GM20431 (cell line): ENCODE results near the gene TBC1D22B.

ENCODE experiments used
- in situ Hi-C: fragments of 300-500 bp; cut with MseI, MboI; formaldehyde crosslinking; loops from one replicate; pipeline ENCODE4 v1.15.0; 2020; ENCODE audit warnings: low sequenced_read_pairs; ENCODE audit not compliant: unreplicated experiment

TBC1D22B gene

GRCh38 chr6:37347177-37347576, 89.6 kb downstream of the TBC1D22B start:
- in situ Hi-C loops = no loop called here

GRCh38 chr6:37347670-37348111, 90.1 kb downstream of the TBC1D22B start:
- in situ Hi-C loops = no loop called here

DNA sequence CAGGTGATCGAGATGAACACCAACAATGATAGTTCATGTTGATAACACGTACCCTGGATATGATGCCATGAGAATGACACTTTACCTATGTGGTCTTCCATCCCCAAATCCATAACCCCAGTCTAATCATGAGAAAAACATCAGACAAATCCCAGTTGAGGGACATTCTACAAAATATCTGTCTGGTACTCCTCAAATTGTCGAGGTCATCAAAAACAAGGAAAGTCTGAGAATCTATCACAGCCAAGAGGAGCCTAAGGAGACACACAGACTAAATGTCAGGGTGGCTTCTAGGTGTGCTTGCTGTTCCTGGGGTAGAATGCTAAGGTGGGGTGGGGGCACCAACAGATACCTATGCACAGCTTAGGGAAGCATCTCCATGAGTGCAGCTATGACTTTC, 93.5 kb downstream of the TBC1D22B start:
- in situ Hi-C loops = no loop called here

DNA sequence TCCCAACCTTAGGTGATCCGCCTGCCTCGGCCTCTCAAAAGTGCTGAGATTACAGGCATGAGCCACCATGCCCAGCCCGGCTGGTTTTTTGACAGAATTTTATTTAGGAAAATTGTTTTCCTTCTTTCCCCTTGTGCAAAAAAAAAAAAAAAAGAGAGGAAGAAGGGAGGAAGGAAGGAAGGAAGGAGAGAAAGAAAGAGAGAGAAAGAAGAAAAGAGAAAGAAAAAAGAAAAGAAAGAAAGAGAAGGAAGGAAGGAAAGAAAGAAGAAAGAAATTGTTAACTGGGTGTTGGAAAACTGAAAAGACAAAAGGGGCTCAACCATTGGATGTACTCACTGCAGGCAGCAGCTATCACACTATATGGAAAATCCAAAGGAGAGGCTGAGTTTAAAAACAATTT, 94.8 kb downstream of the TBC1D22B start:
- in situ Hi-C loops = no loop called here

GRCh38 chr6:37353761-37354525, 96.4 kb downstream of the TBC1D22B start, which contains the start of gene RNF8:
TSS of gene RNF8 (plus strand) at chr6:37353983. CDS start at chr6:37354165, 182 bp downstream.
- in situ Hi-C loops = no loop called here

DNA sequence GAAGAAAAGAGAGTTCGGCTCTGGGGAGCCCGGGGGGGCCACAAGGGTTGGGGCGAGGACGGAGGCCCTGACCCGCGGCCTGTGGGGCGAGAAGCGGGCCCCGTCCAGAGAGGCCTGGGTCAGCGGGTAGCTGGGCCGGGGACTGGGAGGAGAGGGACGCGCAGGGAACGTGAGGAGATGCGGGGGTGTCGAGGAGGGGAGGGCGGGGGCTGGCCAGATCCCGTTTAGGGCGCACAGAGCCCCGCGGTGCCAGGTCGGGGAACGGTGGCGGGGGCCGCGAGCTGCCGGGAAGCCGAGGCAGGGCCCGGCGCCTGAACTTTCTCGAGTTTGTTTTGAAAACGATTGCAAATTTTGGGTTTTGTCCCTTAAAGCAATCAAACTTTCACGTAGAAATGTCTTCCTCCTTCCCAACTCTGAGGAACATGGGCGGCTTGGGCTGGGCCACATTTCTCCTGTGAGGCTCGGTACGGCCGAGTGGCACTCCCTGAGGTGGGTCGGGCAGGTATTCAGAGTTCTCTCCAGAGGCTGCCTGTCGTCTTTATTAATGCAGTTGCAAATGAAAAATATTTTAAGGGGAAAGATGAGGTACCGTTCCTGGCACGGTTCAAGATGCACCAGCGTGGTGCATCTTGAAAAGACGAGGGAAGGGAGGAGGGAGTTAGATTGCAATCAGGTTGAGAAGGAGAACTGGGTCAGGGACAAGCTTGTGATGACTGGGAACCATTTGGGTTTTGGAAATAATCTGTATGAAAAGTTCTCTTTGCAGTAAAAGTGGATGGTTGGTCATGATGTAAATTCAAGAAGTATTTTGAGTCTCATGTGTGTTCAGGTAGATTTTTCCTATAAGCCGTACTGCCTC, 97.2 kb downstream of the TBC1D22B start:
- in situ Hi-C loops = no loop called here

DNA sequence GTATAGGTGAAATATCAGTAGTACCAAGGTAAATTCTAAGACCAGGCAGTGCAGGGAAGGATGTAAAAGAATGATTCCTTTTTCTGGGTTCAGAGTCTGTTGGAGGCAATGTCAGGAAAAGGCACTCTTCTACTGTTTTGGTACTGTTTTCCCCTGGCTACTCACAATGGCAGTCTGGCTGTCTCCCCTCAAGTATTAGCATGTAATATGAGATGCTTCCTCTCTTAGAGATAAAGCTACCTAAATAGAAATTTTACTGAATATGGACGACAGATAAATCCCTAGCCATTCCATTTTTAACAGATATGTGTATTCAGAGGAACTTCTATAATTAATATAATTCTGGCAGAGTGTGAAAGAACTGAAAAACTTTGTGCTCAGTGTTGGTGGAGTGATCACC, 99.7 kb downstream of the TBC1D22B start:
- in situ Hi-C loops = no loop called here

DNA sequence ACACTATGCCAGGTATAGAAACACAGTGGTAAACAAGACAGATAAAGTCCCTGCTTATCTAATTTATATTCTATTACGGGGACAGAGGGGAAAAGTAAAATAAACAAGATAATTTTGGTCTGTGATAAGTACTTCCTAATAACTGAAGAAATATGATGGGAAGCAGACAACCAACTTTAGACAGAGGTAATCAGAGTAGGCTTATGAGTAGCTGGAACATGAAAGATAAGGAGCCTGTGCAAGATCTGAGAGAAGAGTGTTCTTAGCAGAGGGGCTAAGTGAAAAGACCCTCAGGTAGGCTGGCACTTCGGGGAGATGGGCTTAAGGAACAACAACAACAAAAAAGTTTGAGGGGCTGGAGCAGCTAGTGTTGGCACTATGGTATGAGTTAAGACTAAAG, 100.3 kb downstream of the TBC1D22B start:
- in situ Hi-C loops = no loop called here

DNA sequence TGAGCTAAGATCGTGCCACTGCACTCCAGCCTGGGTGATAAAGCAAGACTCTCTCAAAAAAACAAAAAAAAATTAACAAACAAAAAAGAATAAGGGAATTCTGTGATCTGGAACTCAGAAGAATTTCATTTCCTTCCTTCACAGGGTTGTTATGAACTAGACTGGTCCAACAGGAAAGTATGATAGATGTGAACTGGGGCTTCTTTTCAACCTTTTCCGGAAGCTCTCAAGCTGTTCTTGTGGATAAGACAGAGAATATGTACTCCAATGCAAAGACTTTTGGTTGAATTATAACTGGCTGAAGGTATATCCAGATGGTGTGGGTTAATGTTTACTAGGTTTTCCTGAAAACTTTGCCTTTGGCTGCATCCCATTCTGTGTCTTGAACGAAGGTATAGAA, 101.5 kb downstream of the TBC1D22B start:
- in situ Hi-C loops = no loop called here

GRCh38 chr6:37362101-37362828, 104.7 kb downstream of the TBC1D22B start:
- in situ Hi-C loops = no loop called here

DNA sequence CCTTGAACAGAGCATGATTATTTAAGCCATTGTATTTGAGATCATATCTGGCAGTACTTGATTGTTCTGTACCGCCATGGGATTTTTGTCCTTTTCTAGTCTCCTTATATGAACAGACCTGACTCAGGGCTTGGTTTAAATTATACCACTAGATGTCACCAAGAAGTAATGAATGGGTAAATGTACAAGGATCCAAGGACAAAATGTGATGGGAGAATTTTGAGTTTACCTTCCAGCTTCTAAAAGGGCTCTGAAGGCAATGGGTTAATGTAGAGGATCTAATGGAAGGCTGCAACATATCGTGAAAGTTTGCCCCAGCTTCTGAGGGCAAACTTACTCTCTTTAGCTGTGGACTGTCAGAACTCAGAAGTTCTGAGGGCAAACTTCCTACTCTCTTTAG, 108.2 kb downstream of the TBC1D22B start:
- in situ Hi-C loops = no loop called here

DNA sequence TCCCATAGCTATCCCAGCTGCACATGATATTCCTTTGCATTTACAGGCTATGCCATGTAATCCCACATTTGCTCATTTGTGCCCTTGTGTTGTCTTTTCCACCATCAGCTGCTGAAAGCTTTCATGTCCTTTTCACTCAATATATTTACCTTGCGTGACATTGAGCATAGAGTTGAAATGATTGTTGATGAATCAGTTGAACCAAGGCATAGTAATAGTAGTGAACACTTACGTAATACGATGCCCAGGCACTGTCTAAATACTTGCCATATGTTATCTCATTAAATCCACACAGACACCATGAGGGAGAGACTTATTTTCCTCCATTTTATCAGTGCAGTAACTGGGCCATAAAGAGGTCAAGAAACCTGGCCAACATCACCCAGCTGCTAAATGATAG, 109.3 kb downstream of the TBC1D22B start:
- in situ Hi-C loops = no loop called here

DNA sequence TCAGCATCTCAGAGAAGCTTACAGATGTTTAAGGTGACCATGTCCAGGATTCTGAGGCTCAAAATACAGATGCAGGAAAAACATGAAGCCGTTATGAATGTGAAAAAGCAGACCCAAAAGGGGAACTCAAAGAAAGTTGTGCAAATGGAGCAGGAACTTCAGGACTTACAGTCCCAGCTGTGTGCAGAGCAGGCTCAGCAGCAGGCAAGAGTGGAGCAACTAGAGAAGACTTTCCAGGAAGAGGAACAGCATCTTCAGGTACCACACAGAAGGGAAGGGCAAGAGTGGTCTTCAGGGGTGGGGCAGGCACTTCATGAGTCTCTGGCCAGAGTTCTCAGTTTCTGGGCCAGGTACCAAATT, 111.4 kb downstream of the TBC1D22B start:
- in situ Hi-C loops = no loop called here

- in situ Hi-C loops = no loop called here
Measured at GRCh38 chr6:37369321-37370201, 112.0 kb downstream of the TBC1D22B start.

GRCh38 chr6:37371154-37372083, 113.8 kb downstream of the TBC1D22B start:
- in situ Hi-C loops = no loop called here

- in situ Hi-C loops = no loop called here
Measured at GRCh38 chr6:37372116-37372515, 114.5 kb downstream of the TBC1D22B start.

DNA sequence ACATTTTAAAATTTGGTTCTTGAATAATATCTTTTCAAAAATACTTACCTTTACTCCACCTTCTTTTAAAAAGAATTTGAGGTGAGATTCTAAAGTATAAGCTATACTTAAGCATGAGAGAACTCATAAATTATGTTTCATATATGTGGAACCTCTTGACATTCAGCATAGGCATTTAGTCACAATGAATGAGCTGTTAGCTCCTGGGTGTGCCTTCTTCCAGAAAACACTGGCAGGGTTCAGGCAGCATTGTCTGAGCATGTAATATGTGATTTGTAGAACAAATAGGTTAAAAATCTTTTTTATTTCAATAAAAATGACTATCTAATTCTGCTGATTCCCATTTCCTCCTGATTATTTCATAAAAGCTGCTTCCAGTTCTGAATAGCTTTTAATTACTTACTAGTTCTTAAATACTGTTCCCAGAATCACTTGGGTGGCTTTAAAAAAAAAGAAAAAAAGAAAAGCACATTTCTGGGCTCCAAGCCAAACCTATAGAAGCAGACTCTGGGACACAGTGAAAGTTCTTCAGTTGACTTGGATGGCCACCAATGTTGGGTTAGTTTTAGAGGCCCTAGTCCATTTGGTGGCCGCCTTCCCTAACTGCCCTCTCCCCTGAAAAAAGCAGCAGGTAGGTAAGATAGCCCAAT, 116.4 kb downstream of the TBC1D22B start:
- in situ Hi-C loops = no loop called here

DNA sequence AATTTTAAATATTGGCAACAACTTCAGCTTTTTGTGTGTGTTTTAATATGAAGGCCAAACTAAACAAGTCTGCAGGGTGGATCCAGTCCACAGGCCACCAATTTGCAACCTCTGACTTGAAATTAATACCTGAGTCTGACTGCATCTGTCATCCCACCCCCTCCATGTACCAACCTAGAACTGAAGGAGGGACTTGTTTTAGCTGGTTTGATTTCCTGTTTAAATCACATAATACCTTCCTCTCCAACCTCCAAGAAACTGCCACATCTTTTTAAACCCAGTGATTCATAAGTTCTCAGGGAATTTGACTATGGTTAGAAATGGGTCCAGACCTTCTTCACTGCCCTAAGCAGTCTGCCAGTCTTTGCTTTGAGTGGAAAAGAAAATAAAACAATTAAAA, 117.8 kb downstream of the TBC1D22B start:
- in situ Hi-C loops = no loop called here
